GM06990 (cell line): ENCODE results near the gene RPUSD4.

Source experiments
- DNase-seq: peaks from one replicate; pipeline ENCODE4 v3.0.0-alpha.2; 2011; ENCODE audit not compliant: insufficient read length; ENCODE audit errors: extremely low read depth
- H3K27me3 ChIP-seq: replicated peaks from 2 replicates; pipeline ENCODE4 v1.6.0; 2011; ENCODE audit warnings: low read length; ENCODE audit not compliant: control insufficient read depth, insufficient read depth
- H3K36me3 ChIP-seq: 2 replicates; pipeline ENCODE4 v1.5.1; 2011; ENCODE audit warnings: low read length; ENCODE audit not compliant: control insufficient read depth, insufficient read depth
- H3K4me3 ChIP-seq: replicated peaks from 2 replicates; pipeline ENCODE4 v1.5.1; 2011; ENCODE audit warnings: low read depth, mild to moderate bottlenecking, control low read depth, low read length
- TF ChIP-seq, protein P1 (sequence below): IDR thresholded peaks from 2 replicates; pipeline ENCODE4 v1.5.1; 2011; ENCODE audit warnings: low read length, control low read depth, mild to moderate bottlenecking, inconsistent platforms; ENCODE audit not compliant: insufficient read depth, poor library complexity, severe bottlenecking

Gene RPUSD4

DNA sequence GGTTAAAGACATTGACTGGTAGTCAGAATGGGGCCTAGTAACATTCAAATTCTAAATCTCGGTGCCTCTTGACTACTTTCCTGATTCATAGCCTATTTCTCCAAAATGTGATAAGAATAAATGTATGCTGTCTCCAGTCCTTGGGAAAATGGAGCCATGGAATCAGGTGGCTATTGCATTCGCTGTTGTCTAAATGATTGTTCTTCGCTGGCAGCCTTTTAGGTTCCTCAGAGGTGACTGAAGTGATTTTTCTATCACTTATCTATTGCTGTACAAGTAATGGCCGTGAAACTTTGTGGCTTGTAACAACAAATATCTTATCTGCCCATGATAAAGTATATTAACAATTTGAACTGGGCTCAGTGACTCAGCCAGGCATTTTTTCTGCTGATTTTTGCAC is 41.8 kb upstream of the RPUSD4 start:
- H3K27me3 ChIP-seq = no peaks in the 10 kb centered on the region
- peaks cover 6% of the 10 kb centered on the region for H3K36me3 ChIP-seq
- DNase-seq = no peak
- TF ChIP-seq, protein P1, sequence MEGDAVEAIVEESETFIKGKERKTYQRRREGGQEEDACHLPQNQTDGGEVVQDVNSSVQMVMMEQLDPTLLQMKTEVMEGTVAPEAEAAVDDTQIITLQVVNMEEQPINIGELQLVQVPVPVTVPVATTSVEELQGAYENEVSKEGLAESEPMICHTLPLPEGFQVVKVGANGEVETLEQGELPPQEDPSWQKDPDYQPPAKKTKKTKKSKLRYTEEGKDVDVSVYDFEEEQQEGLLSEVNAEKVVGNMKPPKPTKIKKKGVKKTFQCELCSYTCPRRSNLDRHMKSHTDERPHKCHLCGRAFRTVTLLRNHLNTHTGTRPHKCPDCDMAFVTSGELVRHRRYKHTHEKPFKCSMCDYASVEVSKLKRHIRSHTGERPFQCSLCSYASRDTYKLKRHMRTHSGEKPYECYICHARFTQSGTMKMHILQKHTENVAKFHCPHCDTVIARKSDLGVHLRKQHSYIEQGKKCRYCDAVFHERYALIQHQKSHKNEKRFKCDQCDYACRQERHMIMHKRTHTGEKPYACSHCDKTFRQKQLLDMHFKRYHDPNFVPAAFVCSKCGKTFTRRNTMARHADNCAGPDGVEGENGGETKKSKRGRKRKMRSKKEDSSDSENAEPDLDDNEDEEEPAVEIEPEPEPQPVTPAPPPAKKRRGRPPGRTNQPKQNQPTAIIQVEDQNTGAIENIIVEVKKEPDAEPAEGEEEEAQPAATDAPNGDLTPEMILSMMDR = no peak
- no peak overlapping the region for H3K4me3 ChIP-seq

DNA sequence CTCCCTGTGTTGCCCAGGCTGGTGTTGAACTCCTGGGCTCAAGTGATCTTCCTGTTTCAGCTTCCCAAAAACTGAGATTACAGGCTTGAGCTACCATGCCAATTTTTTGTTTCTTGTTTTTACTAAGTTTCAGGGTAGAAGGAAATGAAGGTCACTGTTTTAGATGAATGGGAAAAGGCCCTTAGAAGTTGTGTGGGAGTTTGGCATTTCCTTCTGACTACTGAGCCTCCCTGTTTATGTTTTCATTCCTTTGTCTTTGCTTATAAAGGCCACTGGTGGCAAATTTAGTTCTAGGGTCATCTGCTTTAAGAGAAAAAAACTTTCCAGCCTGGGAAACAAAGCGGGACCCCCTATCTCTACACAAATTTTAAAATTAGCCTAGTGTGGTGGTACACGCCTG is 35.2 kb upstream of the RPUSD4 start:
- TF ChIP-seq, protein P1 = no peak
- Histone ChIP-seq H3K36me3 (no peaks in the 10 kb centered on the region; the same call in 1 of the 2 replicates), H3K27me3 (no peaks in the 10 kb centered on the region), H3K4me3 (no peak overlapping the region)
- no peak for DNase-seq

GRCh38 chr11:126233391-126233790 is 21.9 kb upstream of the RPUSD4 start:
- Histone ChIP-seq H3K27me3 (no peaks in the 10 kb centered on the region), H3K4me3 (no peak overlapping the region), H3K36me3 (no peaks in the 10 kb centered on the region; the same call in 1 of the 2 replicates)
- TF ChIP-seq, protein P1 = no peak
- no peak for DNase-seq

DNA sequence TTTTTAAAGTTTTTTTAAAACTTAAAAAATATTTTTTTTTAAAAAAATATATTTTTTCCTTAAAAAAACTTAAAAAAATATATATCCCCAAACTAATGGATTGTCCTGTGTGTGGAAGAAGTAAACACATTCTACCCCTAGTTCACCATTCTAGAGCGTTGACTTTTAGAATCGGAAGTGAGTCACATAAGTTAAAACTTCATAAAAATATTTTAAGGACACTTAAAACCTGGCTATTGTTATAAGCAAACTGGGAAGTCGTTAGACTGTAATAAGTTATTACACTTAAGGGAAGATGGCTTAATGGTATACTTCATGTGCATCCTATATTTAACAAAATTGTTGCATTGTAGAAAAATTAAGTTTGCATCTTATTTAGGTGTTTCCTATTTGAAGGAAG is 21.2 kb upstream of the RPUSD4 start:
- TF ChIP-seq, protein P1 = no peak

GRCh38 chr11:126231725-126232459 is 20.4 kb upstream of the RPUSD4 start:
- TF ChIP-seq, protein P1 = no peak
- no peaks in the 10 kb centered on the region; the same call in 1 of the 2 replicates for H3K36me3 ChIP-seq
- no peak overlapping the region for H3K4me3 ChIP-seq
- DNase-seq = no peak
- H3K27me3 ChIP-seq = no peaks in the 10 kb centered on the region

More for the DNA sequence above, 21.2 kb upstream of the RPUSD4 start:
- Histone ChIP-seq H3K27me3 (no peaks in the 10 kb centered on the region), H3K36me3 (no peaks in the 10 kb centered on the region; the same call in 1 of the 2 replicates), H3K4me3 (no peak overlapping the region)
- DNase-seq = no peak
